CD4-positive, alpha-beta T cell treated with Interferon alpha-2 for 1 hour (primary cell): Measurements from ENCODE around the gene MGLL.

Source experiments
- DNase-seq, 2 donors: peaks; one replicate each; pipeline ENCODE4 v3.0.0-alpha.2; 2020 to 2022

MGLL gene

DNA sequence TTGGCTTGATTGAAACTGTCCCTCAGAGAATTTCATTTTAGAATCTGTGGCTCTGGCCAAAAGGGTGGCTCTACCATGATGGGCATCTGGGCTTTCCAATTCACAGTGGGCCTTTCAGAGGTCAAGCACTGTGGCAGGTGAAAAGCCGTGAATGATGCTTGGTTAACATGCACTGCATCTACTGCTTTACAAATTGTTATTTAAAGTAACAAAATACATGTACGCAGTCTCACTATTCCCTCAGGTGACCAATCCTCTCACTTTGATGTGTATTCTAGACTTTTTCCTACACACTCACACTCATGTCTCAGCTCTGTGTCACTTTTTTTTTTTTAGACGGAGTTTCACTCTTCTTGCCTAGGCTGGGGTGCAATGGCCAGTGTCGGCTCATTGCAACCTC is 70.5 kb downstream of the MGLL start:
- no peak for DNase-seq

DNA sequence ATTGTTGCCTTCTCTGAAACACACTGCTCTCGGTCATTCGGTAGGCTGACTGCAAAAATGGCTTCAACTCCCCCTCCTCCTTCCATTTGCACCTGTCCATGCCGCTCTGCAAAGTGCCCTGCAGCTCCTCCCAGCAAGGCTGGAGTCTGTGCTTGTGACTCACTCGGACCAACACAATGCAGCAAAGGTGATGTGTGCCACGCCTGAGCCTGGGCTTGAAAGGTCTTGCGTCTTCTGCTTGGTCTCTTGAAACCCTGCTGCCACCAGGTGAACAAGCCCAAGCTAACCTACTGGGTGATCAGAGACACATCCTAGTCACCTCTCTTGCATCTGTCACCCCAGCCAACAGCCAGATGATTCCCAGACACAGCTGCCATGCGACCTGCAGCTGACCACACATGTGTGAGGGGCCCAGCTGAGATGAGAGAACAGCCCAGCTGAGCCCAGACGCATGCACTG is 71.1 kb downstream of the MGLL start:
- DNase-seq: no peak

DNA sequence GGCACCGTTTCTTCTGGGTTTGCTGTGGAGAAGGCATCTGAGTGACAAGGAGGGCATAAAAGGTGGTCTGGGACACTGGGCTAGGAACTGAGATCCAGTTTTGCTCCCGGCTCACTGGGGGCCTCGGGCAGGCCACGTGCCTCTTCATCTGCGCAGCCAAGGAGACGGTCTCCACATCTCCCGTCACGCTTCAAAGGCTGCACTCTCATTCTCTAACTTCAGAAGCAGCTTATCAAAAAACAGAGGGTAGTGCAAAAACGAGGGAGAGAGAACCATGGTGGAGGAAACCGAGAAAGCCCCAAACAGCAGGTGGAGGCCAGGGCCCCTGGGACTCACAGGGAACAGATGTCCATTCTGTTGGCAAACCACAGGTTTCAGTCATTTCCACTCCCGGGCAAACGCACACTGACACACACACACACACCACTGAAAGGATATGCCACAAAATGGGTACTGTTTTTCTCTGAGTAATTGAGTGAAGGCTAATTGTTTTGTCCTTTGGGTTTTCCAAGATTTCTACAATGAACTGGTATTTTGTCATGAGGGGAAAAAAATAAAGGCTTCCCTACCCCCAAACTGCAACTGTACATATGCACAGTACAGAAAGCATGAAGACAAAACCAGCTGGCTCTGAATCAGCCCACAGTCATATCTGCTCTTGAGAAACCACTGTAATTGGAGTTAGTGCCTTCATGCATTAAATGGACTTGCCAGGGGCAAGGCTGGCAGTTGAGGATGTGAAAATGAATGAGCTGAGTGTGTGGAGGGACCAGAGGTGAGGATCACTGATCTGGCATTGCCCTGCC is 71.9 kb downstream of the MGLL start:
- no peak for DNase-seq

DNA sequence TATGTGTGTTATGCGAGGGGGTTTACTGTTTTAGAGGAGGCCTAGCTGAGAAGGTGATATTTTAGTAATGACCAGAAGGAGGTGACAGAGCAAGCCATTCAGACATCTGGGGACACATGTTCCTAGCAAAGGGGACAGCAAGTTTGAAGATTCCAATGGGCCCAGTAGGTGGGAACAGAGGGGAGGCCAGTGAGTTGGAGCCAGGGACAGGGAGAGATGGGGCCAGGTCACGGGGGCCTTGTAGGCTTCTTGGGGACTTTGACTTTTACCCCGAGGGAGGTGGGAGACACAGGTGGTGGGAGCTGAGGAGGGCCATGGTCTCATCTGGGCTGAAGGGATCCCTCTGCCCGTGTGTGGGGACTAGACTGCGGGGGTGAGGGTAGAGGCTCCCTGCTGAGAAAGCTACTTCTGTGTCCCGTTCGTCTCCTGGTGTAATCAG is 72.5 kb downstream of the MGLL start:
- no peak for DNase-seq

GRCh38 chr3:127749361-127749760 is 73.0 kb downstream of the MGLL start:
- DNase-seq: no peak

DNA sequence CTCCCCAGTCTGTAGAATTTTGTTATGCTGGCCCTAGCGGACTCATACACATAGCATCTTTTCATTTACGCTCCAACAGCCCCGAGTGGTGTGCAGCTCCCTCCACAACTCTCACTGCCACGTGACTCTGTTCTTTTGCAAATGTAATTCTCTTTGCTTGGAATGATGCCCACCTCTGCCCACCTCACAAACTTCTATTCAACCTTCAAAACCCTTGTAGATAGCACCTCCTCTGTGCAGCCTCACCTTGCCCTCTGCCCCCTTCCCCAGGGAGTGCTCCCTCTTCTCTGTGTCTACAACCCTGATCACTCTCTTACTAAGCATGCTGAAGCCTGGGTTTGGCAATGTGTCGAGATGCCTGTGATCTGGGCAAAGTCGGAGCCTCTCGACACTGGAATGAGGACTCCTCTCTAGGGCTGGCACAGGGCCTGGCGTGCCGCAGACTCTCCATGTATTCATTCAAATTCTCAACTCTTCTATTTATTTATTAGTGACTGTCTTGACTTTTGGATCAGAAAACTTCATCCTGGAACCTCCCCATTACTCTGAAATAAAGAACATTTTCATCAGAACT is 73.5 kb downstream of the MGLL start:
- DNase-seq: no peak

GRCh38 chr3:127747751-127748521 is 74.4 kb downstream of the MGLL start:
- DNase-seq: no peak

- no peak for DNase-seq
Observed at GRCh38 chr3:127747066-127747465, 75.2 kb downstream of the MGLL start.

DNA sequence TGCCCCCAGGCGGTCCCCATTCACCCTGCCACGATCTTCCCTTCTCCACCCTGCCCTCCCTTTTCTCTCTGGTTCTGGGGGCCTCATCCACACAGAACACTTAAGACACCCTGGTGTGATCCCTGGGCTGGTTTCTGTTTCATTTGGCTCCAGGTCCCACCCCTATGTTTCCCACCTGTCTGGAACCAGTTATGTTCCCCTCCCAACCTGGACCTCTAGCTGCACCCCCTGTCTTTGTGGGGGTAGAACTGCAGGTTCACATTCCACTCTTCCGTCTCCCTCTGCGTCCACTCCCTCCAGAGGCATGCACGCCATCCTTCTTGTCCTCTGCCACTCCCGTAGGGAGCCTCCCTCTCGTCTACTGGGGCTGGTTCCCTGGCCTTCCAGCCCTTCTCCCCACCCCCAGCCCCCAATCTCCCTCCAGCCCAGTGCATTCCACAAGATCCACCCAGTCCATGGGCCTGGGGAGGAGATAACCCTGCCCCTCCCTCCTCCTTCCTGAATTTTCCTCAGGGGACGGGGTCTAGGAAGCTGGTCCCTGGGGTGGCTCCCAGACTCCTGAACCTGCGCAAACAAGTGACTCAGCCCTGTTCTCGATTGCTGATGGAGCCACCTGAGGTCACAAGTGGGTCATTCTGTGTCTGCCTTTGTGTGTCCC is 75.8 kb downstream of the MGLL start:
- no peak for DNase-seq

GRCh38 chr3:127745656-127746399 is 76.5 kb downstream of the MGLL start:
- no peak for DNase-seq

- no peak for DNase-seq
Observed at GRCh38 chr3:127744875-127745274, 77.4 kb downstream of the MGLL start.

GRCh38 chr3:127744253-127744815 is 78.0 kb downstream of the MGLL start:
- DNase-seq: no peak

DNA sequence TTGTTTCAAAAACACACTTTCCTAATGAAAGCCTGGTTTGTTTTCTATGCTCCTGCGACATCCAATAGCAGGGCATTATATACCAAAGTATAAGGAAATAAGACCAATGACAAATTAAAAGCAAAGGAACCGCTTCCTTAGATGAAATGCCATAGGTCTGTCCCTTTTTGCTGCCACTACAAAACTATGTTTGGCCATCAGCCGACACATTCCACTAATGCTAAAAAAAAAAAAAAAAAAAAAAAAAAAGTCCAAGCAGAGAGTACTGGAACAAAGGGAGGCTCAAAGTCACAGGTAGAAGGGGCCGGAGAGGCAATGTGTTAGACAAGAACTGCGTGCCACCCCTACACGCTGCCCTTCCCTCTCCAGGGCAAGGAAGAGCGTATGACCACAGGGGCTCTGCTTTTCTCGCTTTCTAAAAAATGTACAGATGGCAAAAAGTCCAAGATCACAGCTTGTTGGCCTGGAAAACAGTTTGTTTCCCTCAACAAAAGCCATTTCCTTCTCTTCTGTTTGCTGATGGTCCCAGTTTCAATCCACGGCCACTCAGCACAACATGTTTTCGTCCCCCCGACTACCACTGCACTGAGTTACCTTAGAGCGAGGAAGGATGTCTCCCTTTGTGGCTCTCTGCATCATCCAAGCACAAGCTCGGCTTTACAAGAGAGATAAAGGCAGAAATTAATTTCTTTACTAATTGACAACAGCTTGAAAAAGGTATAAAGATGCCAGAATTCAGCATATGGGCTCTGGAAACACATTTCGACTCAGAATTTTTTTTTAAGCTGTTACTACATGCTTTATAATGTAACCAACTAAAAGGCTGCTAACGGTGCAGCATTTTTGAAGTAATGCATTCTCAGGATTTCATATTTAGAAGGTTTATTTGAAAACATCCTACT is 78.7 kb downstream of the MGLL start:
- no peak for DNase-seq

- no peak for DNase-seq
Observed at GRCh38 chr3:127742580-127742979, 79.7 kb downstream of the MGLL start.

DNA sequence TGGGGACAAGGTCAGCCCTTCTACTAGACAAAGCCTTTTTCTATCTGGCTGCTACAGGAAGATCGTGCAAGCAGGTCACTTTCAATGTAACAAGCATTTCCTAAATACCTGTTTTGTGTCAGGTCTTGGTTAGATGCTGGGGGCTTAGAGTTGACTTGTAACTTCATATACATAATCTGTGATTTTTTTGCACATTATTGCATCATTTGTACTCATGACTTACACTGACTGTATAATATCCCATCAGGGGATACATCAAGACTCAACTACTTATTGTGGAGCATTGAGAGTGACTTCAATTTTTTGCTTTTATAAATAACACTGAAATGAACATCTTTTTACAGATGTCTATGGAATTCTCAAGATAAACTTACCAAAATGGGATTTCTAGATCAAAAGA is 80.6 kb downstream of the MGLL start:
- no peak for DNase-seq

DNA sequence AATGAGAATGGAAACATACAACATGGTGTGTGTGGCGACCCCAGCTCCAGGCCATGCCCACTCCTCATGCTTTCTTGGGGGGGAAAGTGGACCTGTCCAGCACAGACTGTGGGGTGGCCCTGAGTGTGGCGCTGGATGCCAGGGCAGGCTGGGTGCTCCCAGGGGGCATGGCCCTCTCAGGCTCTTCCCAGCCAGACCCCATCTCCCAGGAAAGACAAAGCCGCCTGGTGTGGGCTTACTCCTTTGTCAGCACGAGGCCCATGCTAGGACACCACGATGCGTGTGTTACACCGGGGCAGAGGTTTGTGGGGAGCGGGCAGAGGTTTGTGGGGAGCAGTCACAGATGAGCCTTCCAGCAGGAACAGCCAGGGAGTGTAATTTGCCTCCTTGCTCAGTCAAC is 81.1 kb downstream of the MGLL start:
- DNase-seq: no peak

DNA sequence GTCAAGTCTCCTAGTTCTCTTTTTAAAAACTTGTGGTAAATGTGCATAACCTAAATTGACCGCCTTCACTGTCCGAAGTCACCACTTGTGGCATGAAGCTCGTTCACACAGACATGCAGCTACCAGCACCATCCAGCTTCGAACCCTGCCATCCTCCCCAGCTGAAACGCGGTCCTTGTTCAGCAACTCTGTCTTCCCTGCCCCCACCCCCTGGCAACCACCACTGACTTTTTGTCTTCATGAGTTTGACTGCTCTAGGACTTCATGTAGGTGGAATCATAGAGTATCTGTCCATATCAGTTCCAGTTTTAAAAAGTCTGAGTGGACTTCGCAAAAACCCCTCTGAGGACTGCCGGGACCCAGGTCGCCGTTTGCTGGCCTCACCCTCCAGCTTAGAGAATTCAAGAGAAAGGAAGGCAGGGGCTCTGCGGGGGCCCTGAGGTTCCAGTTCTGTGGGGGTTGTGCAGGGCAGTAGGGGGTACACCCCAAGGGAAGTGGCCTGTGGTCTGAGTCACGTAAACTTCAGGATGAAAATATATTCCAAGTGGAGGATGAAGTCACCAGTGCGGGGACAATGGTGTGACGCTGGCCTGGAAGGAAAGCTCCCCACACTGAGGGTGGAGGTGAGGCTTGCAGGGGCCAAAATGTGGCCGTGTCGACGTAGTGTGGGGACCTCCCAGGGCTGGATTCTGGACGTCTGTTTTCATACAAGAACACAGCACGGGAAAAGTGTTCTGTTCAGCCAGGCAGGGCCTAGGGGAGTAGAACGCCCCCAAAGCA is 82.0 kb downstream of the MGLL start:
- DNase-seq: no peak

DNA sequence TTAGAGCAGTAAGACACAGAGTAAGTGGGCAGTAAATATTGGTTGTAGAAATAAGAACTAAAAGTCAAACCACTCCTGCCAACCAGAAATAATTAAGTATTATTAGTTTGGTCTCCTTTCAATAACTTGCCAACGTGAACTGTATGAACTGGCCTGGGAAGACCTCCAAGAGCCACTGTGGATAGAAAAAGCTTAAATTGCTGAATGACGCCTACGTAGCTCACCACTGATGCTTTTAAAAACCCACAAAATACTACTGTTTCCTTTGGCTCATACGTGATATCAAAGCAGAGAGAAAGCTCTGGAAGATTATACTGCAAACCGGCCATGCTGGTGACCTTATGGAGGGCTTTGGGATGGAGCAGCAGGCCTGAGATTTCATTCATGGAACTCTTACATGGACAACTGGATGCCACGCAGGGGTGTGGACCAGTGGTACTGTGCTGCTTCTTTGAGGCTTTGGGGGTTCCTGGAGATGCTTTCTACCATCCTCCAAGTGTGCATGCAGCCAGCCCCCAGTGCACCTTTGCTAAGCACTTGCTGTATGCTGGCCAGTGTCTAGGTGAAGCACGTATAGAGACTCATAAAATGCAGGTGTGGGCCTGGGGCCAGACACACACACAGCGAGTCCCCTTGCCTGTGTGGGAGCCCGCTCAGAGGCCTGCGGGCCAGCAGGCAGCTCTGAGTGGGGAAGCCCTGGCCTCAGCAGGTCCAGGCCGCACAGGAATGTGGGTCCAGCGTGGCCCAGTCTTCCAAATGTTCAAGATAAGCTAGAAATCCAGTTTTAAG is 82.8 kb downstream of the MGLL start:
- no peak for DNase-seq

GRCh38 chr3:127738192-127738840 is 84.0 kb downstream of the MGLL start:
- DNase-seq: no peak
